Trophoblast cell (in vitro differentiated cells and primary cell): ENCODE measurements around the gene C5orf52.

Source experiments
- DNase-seq, 2 donors: peaks; one replicate each; pipeline ENCODE4 v3.0.0-alpha.2; 2016
- H2AFZ ChIP-seq: 2 replicates; pipeline ENCODE4 v1.6.1; 2013; ENCODE audit warnings: low read length, moderate library complexity, mild to moderate bottlenecking; ENCODE audit not compliant: insufficient read depth, poor library complexity
- H2AK5ac ChIP-seq: 2 replicates; pipeline ENCODE4 v1.6.1; 2013; ENCODE audit warnings: mild to moderate bottlenecking, low read length
- H2BK120ac ChIP-seq: 2 replicates; pipeline ENCODE4 v1.6.1; 2013; ENCODE audit warnings: low read length, mild to moderate bottlenecking, moderate library complexity; ENCODE audit not compliant: insufficient read depth, poor library complexity
- H2BK12ac ChIP-seq: 2 replicates; pipeline ENCODE4 v1.6.1; 2013; ENCODE audit warnings: mild to moderate bottlenecking, low read length, moderate library complexity
- H2BK5ac ChIP-seq: 2 replicates; pipeline ENCODE4 v1.6.1; 2013; ENCODE audit warnings: low read length, low read depth, moderate library complexity, mild to moderate bottlenecking; ENCODE audit not compliant: poor library complexity
- H3K14ac ChIP-seq: 2 replicates; pipeline ENCODE4 v1.6.1; 2013; ENCODE audit warnings: mild to moderate bottlenecking, low read length
- H3K18ac ChIP-seq: 2 replicates; pipeline ENCODE4 v1.6.1; 2013; ENCODE audit warnings: mild to moderate bottlenecking, low read length
- H3K23ac ChIP-seq: 2 replicates; pipeline ENCODE4 v1.6.1; 2013; ENCODE audit warnings: low read length
- H3K27ac ChIP-seq: 2 replicates; pipeline ENCODE4 v1.5.1; 2013; ENCODE audit warnings: low read depth, mild to moderate bottlenecking, inconsistent platforms, low read length, moderate library complexity
- H3K27me3 ChIP-seq: 2 replicates; pipeline ENCODE4 v1.6.1; 2013; ENCODE audit warnings: inconsistent platforms, mild to moderate bottlenecking, low read length, moderate library complexity; ENCODE audit not compliant: insufficient read depth
- H3K36me3 ChIP-seq, 2 experiments: 1 replicate in 1 of 2; 2 replicates in 1 of 2; pipeline ENCODE4 v1.6.1; 2013; ENCODE audit warnings: low read length in 2 of 2, mild to moderate bottlenecking in 2 of 2, moderate library complexity in 1 of 2; ENCODE audit not compliant: insufficient read depth in 2 of 2, control insufficient read depth in 1 of 2
- H3K4ac ChIP-seq: 2 replicates; pipeline ENCODE4 v1.6.1; 2013; ENCODE audit warnings: low read depth, mild to moderate bottlenecking, low read length, moderate library complexity
- H3K4me1 ChIP-seq, 2 experiments: 1 replicate in 1 of 2; 2 replicates in 1 of 2; pipeline ENCODE4 v1.6.1; 2013; ENCODE audit warnings: low read length in 2 of 2, mild to moderate bottlenecking in 2 of 2, moderate library complexity in 1 of 2; ENCODE audit not compliant: insufficient read depth in 2 of 2, control insufficient read depth in 1 of 2
- H3K4me2 ChIP-seq: 2 replicates; pipeline ENCODE4 v1.6.1; 2013; ENCODE audit warnings: inconsistent platforms, mild to moderate bottlenecking, low read length, moderate library complexity
- H3K4me3 ChIP-seq: 2 replicates; pipeline ENCODE4 v1.5.1; 2013; ENCODE audit warnings: mild to moderate bottlenecking, low read depth, low read length, inconsistent platforms
- H3K79me1 ChIP-seq: one replicate; pipeline ENCODE4 v1.6.1; 2013; ENCODE audit warnings: low read length
- H3K79me2 ChIP-seq: 2 replicates; pipeline ENCODE4 v1.6.1; 2013; ENCODE audit warnings: low read length, mild to moderate bottlenecking; ENCODE audit not compliant: control insufficient read depth, insufficient read depth, poor library complexity
- H3K9ac ChIP-seq: 2 replicates; pipeline ENCODE4 v1.6.1; 2013; ENCODE audit warnings: mild to moderate bottlenecking, low read length
- H3K9me3 ChIP-seq: 2 replicates; pipeline ENCODE4 v1.6.1; 2013; ENCODE audit warnings: low read depth, mild to moderate bottlenecking, control low read depth, inconsistent platforms, low read length; ENCODE audit not compliant: insufficient read depth
- H4K12ac ChIP-seq: 2 replicates; pipeline ENCODE4 v1.6.1; 2013; ENCODE audit warnings: low read depth, mild to moderate bottlenecking, low read length, moderate library complexity
- H4K8ac ChIP-seq: 2 replicates; pipeline ENCODE4 v1.6.1; 2013; ENCODE audit warnings: low read depth, mild to moderate bottlenecking, low read length, moderate library complexity
- H4K91ac ChIP-seq: one replicate; pipeline ENCODE4 v1.6.1; 2013; ENCODE audit warnings: low read depth, mild to moderate bottlenecking, low read length, moderate library complexity
- WGBS: extraction: QIAGEN DNeasy Blood & Tissue Kit; methylation state at CpG from one replicate; pipeline ENCODE4 v1.1.7; 2013; ENCODE audit warnings: missing lambda C conversion rate; ENCODE audit not compliant: insufficient read length, insufficient coverage; ENCODE audit errors: extremely low coverage; 5-methylcytosine and 5-hydroxymethylcytosine counted together

The C5orf52 gene

DNA sequence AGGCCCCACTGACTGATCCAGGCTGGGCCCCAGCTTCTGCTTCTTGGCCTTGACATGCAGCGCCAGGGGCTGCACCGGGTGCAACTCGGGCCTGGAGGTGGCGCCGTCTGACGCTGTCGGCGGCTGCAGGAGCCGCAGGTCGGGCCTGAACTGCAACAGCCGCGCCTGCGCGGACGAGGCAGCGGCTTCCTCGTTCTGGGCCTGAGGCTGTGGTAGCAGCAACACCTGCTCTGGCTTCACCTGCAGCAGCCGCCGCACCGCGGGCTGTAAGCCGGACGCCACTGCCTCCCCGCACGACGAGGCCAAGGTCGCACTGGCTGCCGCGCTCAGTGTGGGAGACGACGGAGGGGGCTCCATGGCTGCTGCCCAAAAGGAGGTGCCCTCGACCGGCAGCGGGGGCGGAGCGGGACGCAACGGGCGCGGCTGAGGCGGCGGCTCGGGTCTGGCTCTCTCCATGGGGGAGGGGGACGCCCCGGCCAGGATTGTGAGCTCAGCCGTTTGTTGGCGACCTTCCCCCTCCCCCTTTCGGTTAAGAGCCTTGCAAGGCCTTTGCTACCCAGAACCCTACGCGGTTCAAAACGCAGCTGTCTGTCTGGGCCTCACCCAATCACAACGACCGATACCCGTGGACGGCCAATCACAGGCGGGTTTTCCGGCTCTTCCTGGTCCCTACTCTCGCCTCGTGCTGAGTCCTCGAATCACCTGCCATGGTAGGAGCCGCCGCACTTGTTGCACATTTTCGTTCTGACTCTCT is 19.5 kb upstream of the C5orf52 start:
- H3K4me3 ChIP-seq = peak overlapping the region; percentile 61
- no peaks in the 10 kb centered on the region for H3K27me3 ChIP-seq
- WGBS = no CpG with 5 or more reads among the region's 63 CpGs

GRCh38 chr5:157652377-157652692 is 19.0 kb upstream of the C5orf52 start, which contains the start of gene SOX30:
Gene SOX30 (minus strand): TSS chr5:157652438. CDS start chr5:157652078, 360 bp downstream.
- no peaks in the 10 kb centered on the region for H3K79me1 ChIP-seq
- H4K12ac ChIP-seq = no peak within 1 kb of the TSS
- no peak within 1 kb of the TSS for H3K27ac ChIP-seq
- H4K91ac ChIP-seq = no peak within 1 kb of the TSS
- peak within 1 kb of the TSS; percentile 61 for H3K4me3 ChIP-seq
- peaks cover 8% of the 10 kb centered on the region for H3K9me3 ChIP-seq
- H2BK120ac ChIP-seq = no peak within 1 kb of the TSS
- peak within 1 kb of the TSS; percentile 74 for H3K4me2 ChIP-seq
- H4K8ac ChIP-seq = no peak within 1 kb of the TSS
- no peak within 1 kb of the TSS for H3K4ac ChIP-seq
- H3K9ac ChIP-seq = no peak within 1 kb of the TSS
- no peaks in the 10 kb centered on the region for H3K36me3 ChIP-seq
- peaks cover 0 to 2% of the 10 kb centered on the region in 2 experiments for H3K4me1 ChIP-seq
- no peak within 1 kb of the TSS for H3K23ac ChIP-seq
- no peak within 1 kb of the TSS for H3K14ac ChIP-seq
- DNase-seq = peak; percentile 93 to 96
- H3K27me3 ChIP-seq = no peaks in the 10 kb centered on the region
- H2AFZ ChIP-seq = no peak within 1 kb of the TSS
- no peak within 1 kb of the TSS for H2BK12ac ChIP-seq
- no peak within 1 kb of the TSS for H2BK5ac ChIP-seq
- H3K79me2 ChIP-seq = no peaks in the 10 kb centered on the region
- H2AK5ac ChIP-seq = no peak within 1 kb of the TSS
- H3K18ac ChIP-seq = no peak within 1 kb of the TSS
- WGBS = no CpG with 5 or more reads among the region's 15 CpGs

More for the DNA sequence above, 19.5 kb upstream of the C5orf52 start:
- H2BK5ac ChIP-seq = no peak overlapping the region
- no peak overlapping the region for H4K91ac ChIP-seq
- H3K79me2 ChIP-seq = no peaks in the 10 kb centered on the region
- H3K9me3 ChIP-seq = peaks cover 8% of the 10 kb centered on the region
- H3K4me2 ChIP-seq = peak overlapping the region; percentile 74
- no peak overlapping the region for H3K9ac ChIP-seq
- no peak overlapping the region for H2AK5ac ChIP-seq
- no peak overlapping the region for H4K8ac ChIP-seq
- H2AFZ ChIP-seq = no peak overlapping the region
- H3K36me3 ChIP-seq = no peaks in the 10 kb centered on the region
- H3K4ac ChIP-seq = no peak overlapping the region
- peaks cover 0 to 2% of the 10 kb centered on the region in 2 experiments for H3K4me1 ChIP-seq
- no peak overlapping the region for H2BK120ac ChIP-seq
- H3K27ac ChIP-seq = no peak overlapping the region
- no peak overlapping the region for H2BK12ac ChIP-seq
- no peak overlapping the region for H3K23ac ChIP-seq
- H3K14ac ChIP-seq = no peak overlapping the region
- H3K18ac ChIP-seq = no peak overlapping the region
- no peaks in the 10 kb centered on the region for H3K79me1 ChIP-seq
- peak; percentile 95 to 97 for DNase-seq
- no peak overlapping the region for H4K12ac ChIP-seq

DNA sequence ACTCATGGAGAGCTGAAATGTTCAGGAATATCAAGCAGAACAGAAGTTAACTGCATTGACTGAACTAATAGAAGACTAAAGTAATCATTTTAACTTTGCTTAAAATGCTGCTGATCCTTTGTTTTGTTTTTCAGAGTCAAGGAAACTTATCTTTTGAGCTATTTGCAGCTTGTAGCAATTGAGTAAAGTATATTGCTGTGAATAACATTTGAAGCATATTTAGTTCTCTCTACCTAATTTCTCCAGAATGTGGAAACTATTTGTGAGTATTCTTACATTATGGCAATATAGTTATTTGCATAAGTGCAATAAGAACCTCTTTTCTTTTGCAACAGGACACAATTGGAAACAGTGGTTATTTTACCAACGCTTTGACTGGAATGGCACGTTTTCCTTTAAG is 13.8 kb upstream of the C5orf52 start:
- H2BK12ac ChIP-seq = no peak overlapping the region
- H4K8ac ChIP-seq = no peak overlapping the region
- no peak overlapping the region for H3K27ac ChIP-seq
- H2AFZ ChIP-seq = no peak overlapping the region
- H3K4me2 ChIP-seq = no peak overlapping the region
- DNase-seq = no peak
- no peaks in the 10 kb centered on the region for H3K79me1 ChIP-seq
- H2AK5ac ChIP-seq = no peak overlapping the region
- H3K4ac ChIP-seq = no peak overlapping the region
- no peaks in the 10 kb centered on the region for H3K27me3 ChIP-seq
- H2BK120ac ChIP-seq = no peak overlapping the region
- H3K9ac ChIP-seq = no peak overlapping the region
- no peak overlapping the region for H3K14ac ChIP-seq
- no peak overlapping the region for H3K18ac ChIP-seq
- H3K23ac ChIP-seq = no peak overlapping the region
- WGBS = no CpG with 5 or more reads among the region's 2 CpGs
- H4K91ac ChIP-seq = no peak overlapping the region
- no peak overlapping the region for H3K4me3 ChIP-seq
- H2BK5ac ChIP-seq = no peak overlapping the region
- no peaks in the 10 kb centered on the region for H3K79me2 ChIP-seq
- H4K12ac ChIP-seq = no peak overlapping the region
- peaks cover 1% of the 10 kb centered on the region for H3K9me3 ChIP-seq
- no peaks in the 10 kb centered on the region for H3K36me3 ChIP-seq
- no peaks in the 10 kb centered on the region for H3K4me1 ChIP-seq

DNA sequence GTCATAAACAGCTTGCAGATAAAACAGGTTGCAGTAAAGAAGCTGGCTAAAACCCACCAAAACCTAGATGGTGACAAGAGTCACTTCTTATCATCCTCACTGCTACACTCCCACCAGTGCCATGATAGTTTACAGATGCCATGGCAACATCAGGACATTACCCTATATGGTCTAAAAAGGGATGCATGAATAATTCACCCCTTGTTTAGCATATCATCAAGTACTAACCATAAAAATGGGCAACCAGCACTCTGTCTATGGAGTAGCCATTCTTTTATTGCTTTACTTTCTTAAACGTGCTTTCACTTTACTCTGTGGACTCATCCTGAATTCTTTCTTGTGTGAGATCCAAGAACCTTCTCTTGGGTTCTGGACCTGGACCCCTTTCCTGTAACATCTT is 12.4 kb upstream of the C5orf52 start:
- no CpG with 5 or more reads among the region's 1 CpG for WGBS

More for the DNA sequence above, 12.4 kb upstream of the C5orf52 start:
- Histone ChIP-seq H2AK5ac (no peak overlapping the region), H3K9ac (no peak overlapping the region), H2AFZ (no peak overlapping the region), H3K4ac (no peak overlapping the region), H3K18ac (no peak overlapping the region), H3K4me1 (no peaks in the 10 kb centered on the region), H3K36me3 (no peaks in the 10 kb centered on the region), H4K91ac (no peak overlapping the region), H3K27ac (no peak overlapping the region), H3K4me3 (no peak overlapping the region), H2BK5ac (no peak overlapping the region), H3K79me2 (no peaks in the 10 kb centered on the region), H2BK12ac (no peak overlapping the region), H3K79me1 (no peaks in the 10 kb centered on the region), H4K8ac (no peak overlapping the region), H3K4me2 (no peak overlapping the region), H3K23ac (no peak overlapping the region), H3K27me3 (no peaks in the 10 kb centered on the region), H4K12ac (no peak overlapping the region), H3K9me3 (no peaks in the 10 kb centered on the region), H3K14ac (no peak overlapping the region), H2BK120ac (no peak overlapping the region)
- DNase-seq = no peak
